ENCODE results near the gene GGTLC1. TPM values are rescaled to one million over a fixed set of nuclear protein-coding genes. Genes with fewer than 3 reads are reported as not detected.

GGTLC1 gene
- total RNA-seq, 1 donor from 2014 or later: not detected

- Histone ChIP-seq H3K27me3 (ENCODE audit: control insufficient read depth, insufficient read depth, low read length) (no peaks in the 10 kb centered on the region), H3K36me3 (ENCODE audit: control insufficient read depth, insufficient read depth, low read length) (no peaks in the 10 kb centered on the region), H3K4me3 (ENCODE audit: low read depth, low read length) (no peak overlapping the region)
- FAIRE-seq (no peak), DNase-seq (ENCODE audit: low read depth) (no peak)
- TF ChIP-seq CTCF (IDR thresholded peaks at IDR 0.05; ENCODE audit: insufficient read depth, low read length, severe bottlenecking): no peak
Measured at GRCh38 chr20:23966298-23966697, 22.3 kb downstream of the GGTLC1 start.

- no peaks in the 10 kb centered on the region for H3K36me3 ChIP-seq (ENCODE audit: control insufficient read depth, insufficient read depth, low read length)
- H3K4me3 ChIP-seq (ENCODE audit: low read depth, low read length): no peak overlapping the region
- H3K27me3 ChIP-seq (ENCODE audit: control insufficient read depth, insufficient read depth, low read length): no peaks in the 10 kb centered on the region
- no peak for TF ChIP-seq CTCF (IDR thresholded peaks at IDR 0.05; ENCODE audit: insufficient read depth, low read length, severe bottlenecking)
- no peak for DNase-seq (ENCODE audit: low read depth)
- FAIRE-seq: no peak
Measured at GRCh38 chr20:23963941-23964340, 24.6 kb downstream of the GGTLC1 start.

- no peaks in the 10 kb centered on the region for H3K27me3 ChIP-seq (ENCODE audit: control insufficient read depth, insufficient read depth, low read length)
- no peak for TF ChIP-seq CTCF (IDR thresholded peaks at IDR 0.05; ENCODE audit: insufficient read depth, low read length, severe bottlenecking)
- no peak overlapping the region for H3K4me3 ChIP-seq (ENCODE audit: low read depth, low read length)
- FAIRE-seq (no peak), DNase-seq (ENCODE audit: low read depth) (no peak)
- H3K36me3 ChIP-seq (ENCODE audit: control insufficient read depth, insufficient read depth, low read length): no peaks in the 10 kb centered on the region
Measured at GRCh38 chr20:23962272-23962671, 26.3 kb downstream of the GGTLC1 start.

- DNase-seq (ENCODE audit: low read depth) (no peak), FAIRE-seq (no peak)
- TF ChIP-seq CTCF (IDR thresholded peaks at IDR 0.05; ENCODE audit: insufficient read depth, low read length, severe bottlenecking): no peak
- no peak overlapping the region for H3K4me3 ChIP-seq (ENCODE audit: low read depth, low read length)
- no peaks in the 10 kb centered on the region for H3K36me3 ChIP-seq (ENCODE audit: control insufficient read depth, insufficient read depth, low read length)
- no peaks in the 10 kb centered on the region for H3K27me3 ChIP-seq (ENCODE audit: control insufficient read depth, insufficient read depth, low read length)
Measured at GRCh38 chr20:23959054-23959453, 29.5 kb downstream of the GGTLC1 start.

- no peak for TF ChIP-seq CTCF (IDR thresholded peaks at IDR 0.05; ENCODE audit: insufficient read depth, low read length, severe bottlenecking)
- FAIRE-seq: no peak
- no peak overlapping the region for H3K4me3 ChIP-seq (ENCODE audit: low read depth, low read length)
- no peaks in the 10 kb centered on the region for H3K36me3 ChIP-seq (ENCODE audit: control insufficient read depth, insufficient read depth, low read length)
- no peak for DNase-seq (ENCODE audit: low read depth)
- H3K27me3 ChIP-seq (ENCODE audit: control insufficient read depth, insufficient read depth, low read length): no peaks in the 10 kb centered on the region
Measured at GRCh38 chr20:23955896-23956295, 32.7 kb downstream of the GGTLC1 start.

GRCh38 chr20:23954008-23954745 is 34.4 kb downstream of the GGTLC1 start:
- Histone ChIP-seq H3K4me3 (ENCODE audit: low read depth, low read length) (no peak overlapping the region), H3K36me3 (ENCODE audit: control insufficient read depth, insufficient read depth, low read length) (no peaks in the 10 kb centered on the region), H3K27me3 (ENCODE audit: control insufficient read depth, insufficient read depth, low read length) (no peaks in the 10 kb centered on the region)
- DNase-seq (ENCODE audit: low read depth) (no peak), FAIRE-seq (no peak)
- no peak for TF ChIP-seq CTCF (IDR thresholded peaks at IDR 0.05; ENCODE audit: insufficient read depth, low read length, severe bottlenecking)

All from bronchial epithelial cell (primary cell).